ENCODE data around the gene EEFSEC.

- TF ChIP-seq, protein P1, sequence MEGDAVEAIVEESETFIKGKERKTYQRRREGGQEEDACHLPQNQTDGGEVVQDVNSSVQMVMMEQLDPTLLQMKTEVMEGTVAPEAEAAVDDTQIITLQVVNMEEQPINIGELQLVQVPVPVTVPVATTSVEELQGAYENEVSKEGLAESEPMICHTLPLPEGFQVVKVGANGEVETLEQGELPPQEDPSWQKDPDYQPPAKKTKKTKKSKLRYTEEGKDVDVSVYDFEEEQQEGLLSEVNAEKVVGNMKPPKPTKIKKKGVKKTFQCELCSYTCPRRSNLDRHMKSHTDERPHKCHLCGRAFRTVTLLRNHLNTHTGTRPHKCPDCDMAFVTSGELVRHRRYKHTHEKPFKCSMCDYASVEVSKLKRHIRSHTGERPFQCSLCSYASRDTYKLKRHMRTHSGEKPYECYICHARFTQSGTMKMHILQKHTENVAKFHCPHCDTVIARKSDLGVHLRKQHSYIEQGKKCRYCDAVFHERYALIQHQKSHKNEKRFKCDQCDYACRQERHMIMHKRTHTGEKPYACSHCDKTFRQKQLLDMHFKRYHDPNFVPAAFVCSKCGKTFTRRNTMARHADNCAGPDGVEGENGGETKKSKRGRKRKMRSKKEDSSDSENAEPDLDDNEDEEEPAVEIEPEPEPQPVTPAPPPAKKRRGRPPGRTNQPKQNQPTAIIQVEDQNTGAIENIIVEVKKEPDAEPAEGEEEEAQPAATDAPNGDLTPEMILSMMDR (IDR thresholded peaks at IDR 0.05), result no peak
- no peak for TF ChIP-seq POLR2AphosphoS5 (IDR thresholded peaks at IDR 0.05; ENCODE audit: insufficient read depth in 1 of 2, low read depth in 1 of 2)
These were observed 164.5 kb downstream of the EEFSEC start for GRCh38 chr3:128317698-128318231.
